ENCODE data around the gene OR52E8. TPM values are rescaled to one million over a fixed set of nuclear protein-coding genes. Genes with fewer than 3 reads are reported as not detected.

OR52E8 gene
- total RNA-seq, 2 experiments from 2014 or later, result not detected

DNA sequence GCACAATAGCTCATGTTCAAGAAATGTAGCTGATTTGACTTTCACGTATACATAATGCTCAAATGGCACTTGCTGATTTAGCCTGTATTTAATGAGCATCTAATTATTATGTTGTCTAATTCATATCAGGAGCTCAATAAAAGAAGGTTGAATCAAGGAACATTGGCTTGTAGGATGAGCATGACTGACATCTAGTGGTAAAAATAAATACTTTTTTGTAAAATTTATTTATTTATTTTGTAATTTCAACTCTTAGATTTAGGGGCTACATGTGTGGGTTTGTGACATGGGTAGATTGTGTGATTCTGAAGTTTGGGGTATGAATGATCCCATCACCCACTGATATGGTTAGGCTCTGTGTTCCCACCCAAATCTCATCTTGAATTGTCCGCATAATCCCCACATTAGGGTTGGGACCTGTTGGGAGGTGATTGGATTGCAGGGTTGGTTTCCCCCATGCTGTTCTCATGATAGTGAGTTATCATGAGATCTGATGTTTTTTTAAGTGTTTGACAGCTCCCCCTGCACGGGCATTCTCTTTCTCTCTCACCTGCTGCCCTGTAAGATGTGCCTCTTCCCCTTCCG is 33.8 kb upstream of the OR52E8 start:
- peaks cover 22% of the 10 kb centered on the region for H3K27me3 Mint-ChIP-seq
- Histone ChIP-seq H3K9me3 (ENCODE audit: control insufficient read depth in 1 of 2, insufficient read depth in 1 of 2, low read length in 2 of 2) (no peaks in the 10 kb centered on the region), H3K36me3 (ENCODE audit: insufficient read depth, low read length) (no peaks in the 10 kb centered on the region), H3K4me1 (ENCODE audit: insufficient read depth, low read length) (no peaks in the 10 kb centered on the region), H3K27ac (ENCODE audit: low read depth in 1 of 2, low read length in 2 of 2) (no peak overlapping the region), H3K4me3 (ENCODE audit: low read length) (no peak overlapping the region), H3K27me3 (ENCODE audit: control insufficient read depth in 1 of 2, insufficient read depth in 2 of 2, low read length in 2 of 2) (peaks cover 0 to 4% of the 10 kb centered on the region in 2 experiments)
- CTCF ChIA-PET, result interaction anchor here (0.9 to 1.3 kb wide), 3 partner anchors 9 to 1704 kb away, joined by 3 to 7 read pairs (median 5); no protein-coding TSS in a partner anchor
- H3K4me3 Mint-ChIP-seq, result no peak overlapping the region
- H3K36me3 Mint-ChIP-seq (ENCODE audit: low read depth), result no peaks in the 10 kb centered on the region
- H3K9me3 Mint-ChIP-seq, result no peaks in the 10 kb centered on the region
- H3K4me1 Mint-ChIP-seq (ENCODE audit: low read depth), result no peaks in the 10 kb centered on the region
- TF ChIP-seq, protein P1, sequence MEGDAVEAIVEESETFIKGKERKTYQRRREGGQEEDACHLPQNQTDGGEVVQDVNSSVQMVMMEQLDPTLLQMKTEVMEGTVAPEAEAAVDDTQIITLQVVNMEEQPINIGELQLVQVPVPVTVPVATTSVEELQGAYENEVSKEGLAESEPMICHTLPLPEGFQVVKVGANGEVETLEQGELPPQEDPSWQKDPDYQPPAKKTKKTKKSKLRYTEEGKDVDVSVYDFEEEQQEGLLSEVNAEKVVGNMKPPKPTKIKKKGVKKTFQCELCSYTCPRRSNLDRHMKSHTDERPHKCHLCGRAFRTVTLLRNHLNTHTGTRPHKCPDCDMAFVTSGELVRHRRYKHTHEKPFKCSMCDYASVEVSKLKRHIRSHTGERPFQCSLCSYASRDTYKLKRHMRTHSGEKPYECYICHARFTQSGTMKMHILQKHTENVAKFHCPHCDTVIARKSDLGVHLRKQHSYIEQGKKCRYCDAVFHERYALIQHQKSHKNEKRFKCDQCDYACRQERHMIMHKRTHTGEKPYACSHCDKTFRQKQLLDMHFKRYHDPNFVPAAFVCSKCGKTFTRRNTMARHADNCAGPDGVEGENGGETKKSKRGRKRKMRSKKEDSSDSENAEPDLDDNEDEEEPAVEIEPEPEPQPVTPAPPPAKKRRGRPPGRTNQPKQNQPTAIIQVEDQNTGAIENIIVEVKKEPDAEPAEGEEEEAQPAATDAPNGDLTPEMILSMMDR (IDR thresholded peaks at IDR 0.05), result peak; percentile 48
- POLR2A ChIA-PET, result no interaction called here
- intact Hi-C loops (cut with DNase I, micrococcal nuclease), result loop anchor here (2.0 to 5.0 kb wide), 4 partner anchors 289 to 769 kb away; no protein-coding TSS in a partner anchor
- H3K27ac Mint-ChIP-seq, result no peak overlapping the region
- peak in 2 of 14 experiments; percentile 5 to 15 for DNase-seq
- no peak for ATAC-seq (ENCODE audit: poor library complexity)

DNA sequence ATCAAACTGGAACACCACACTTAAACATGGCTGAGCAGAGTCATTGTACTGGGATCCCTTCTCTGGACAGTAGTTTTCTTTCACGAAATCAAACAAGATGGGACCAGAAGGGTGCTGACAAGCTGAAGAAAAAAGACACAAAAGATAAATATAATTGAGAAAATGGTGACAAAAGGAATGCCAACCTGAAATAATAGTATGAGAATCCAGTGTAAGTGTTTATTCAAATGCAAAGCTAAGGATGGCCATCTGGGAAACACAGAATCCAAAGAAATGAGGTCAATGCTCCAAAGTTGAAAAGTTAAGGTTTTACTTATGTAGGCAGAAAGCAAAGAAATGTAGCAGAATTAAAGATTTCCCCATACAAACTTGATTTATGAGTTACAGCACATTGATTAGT is 30.2 kb upstream of the OR52E8 start:
- ChIA-PET POLR2A (no interaction called here), CTCF (no interaction called here)
- Histone ChIP-seq H3K4me1 (ENCODE audit: insufficient read depth, low read length) (no peaks in the 10 kb centered on the region), H3K9me3 (ENCODE audit: control insufficient read depth in 1 of 2, insufficient read depth in 1 of 2, low read length in 2 of 2) (no peaks in the 10 kb centered on the region), H3K27me3 (ENCODE audit: control insufficient read depth in 1 of 2, insufficient read depth in 2 of 2, low read length in 2 of 2) (peaks cover 0 to 4% of the 10 kb centered on the region in 2 experiments), H3K4me3 (ENCODE audit: low read length) (no peak overlapping the region), H3K27ac (ENCODE audit: low read depth in 1 of 2, low read length in 2 of 2) (no peak overlapping the region), H3K36me3 (ENCODE audit: insufficient read depth, low read length) (no peaks in the 10 kb centered on the region)
- intact Hi-C loops (cut with DNase I, micrococcal nuclease), result loop anchor here in 1 of 2 experiments (10.0 kb wide), 1 partner anchor 1703 kb away; no protein-coding TSS in a partner anchor
- no peak for DNase-seq
- Mint-ChIP-seq H3K9me3 (no peaks in the 10 kb centered on the region), H3K27ac (no peak overlapping the region), H3K4me1 (ENCODE audit: low read depth) (no peaks in the 10 kb centered on the region), H3K4me3 (no peak overlapping the region), H3K27me3 (peaks cover 32% of the 10 kb centered on the region), H3K36me3 (ENCODE audit: low read depth) (no peaks in the 10 kb centered on the region)
- ATAC-seq (ENCODE audit: poor library complexity), result no peak
- TF ChIP-seq, protein P1 (IDR thresholded peaks at IDR 0.05), result no peak

DNA sequence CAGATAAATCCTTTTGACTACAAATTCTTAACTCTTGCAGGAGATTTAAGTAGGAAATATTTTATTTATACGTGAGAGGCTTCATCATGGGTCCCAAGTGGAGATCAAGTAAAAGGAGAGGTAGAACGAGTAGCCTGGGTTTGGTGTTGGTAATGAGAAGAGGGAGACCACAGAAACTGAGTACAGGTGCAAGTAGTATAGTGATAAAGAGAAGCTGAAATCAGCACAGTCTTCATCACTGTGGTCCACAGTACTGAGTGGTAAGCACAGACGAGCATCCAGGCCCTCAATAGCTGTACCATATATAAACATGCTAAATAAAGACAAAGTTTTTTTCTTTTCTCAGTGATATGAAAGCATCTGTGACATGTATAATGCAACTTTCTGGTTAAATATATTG is 29.7 kb upstream of the OR52E8 start:
- DNase-seq, result no peak
- ChIA-PET CTCF (no interaction called here), POLR2A (no interaction called here)
- Histone ChIP-seq H3K4me3 (ENCODE audit: low read length) (no peak overlapping the region), H3K9me3 (ENCODE audit: control insufficient read depth in 1 of 2, insufficient read depth in 1 of 2, low read length in 2 of 2) (no peaks in the 10 kb centered on the region), H3K27ac (ENCODE audit: low read depth in 1 of 2, low read length in 2 of 2) (no peak overlapping the region), H3K4me1 (ENCODE audit: insufficient read depth, low read length) (no peaks in the 10 kb centered on the region), H3K27me3 (ENCODE audit: control insufficient read depth in 1 of 2, insufficient read depth in 2 of 2, low read length in 2 of 2) (peaks cover 0 to 4% of the 10 kb centered on the region in 2 experiments), H3K36me3 (ENCODE audit: insufficient read depth, low read length) (no peaks in the 10 kb centered on the region)
- Mint-ChIP-seq H3K27me3 (peaks cover 32% of the 10 kb centered on the region), H3K9me3 (no peaks in the 10 kb centered on the region), H3K4me3 (no peak overlapping the region), H3K27ac (no peak overlapping the region), H3K36me3 (ENCODE audit: low read depth) (no peaks in the 10 kb centered on the region), H3K4me1 (ENCODE audit: low read depth) (no peaks in the 10 kb centered on the region)
- intact Hi-C loops (cut with DNase I, micrococcal nuclease), result loop anchor here in 1 of 2 experiments (10.0 kb wide), 1 partner anchor 1702 kb away; no protein-coding TSS in a partner anchor
- TF ChIP-seq, protein P1 (IDR thresholded peaks at IDR 0.05), result no peak
- no peak for ATAC-seq (ENCODE audit: poor library complexity)
